GM21515 (cell line): ENCODE measurements around the gene DNALI1.

Experiments used
- ATAC-seq: cut with Tn5 transposase; IDR thresholded peaks from one replicate; pipeline ENCODE4 v1.9.1; 2021; ENCODE audit not compliant: unreplicated experiment

Gene DNALI1

DNA sequence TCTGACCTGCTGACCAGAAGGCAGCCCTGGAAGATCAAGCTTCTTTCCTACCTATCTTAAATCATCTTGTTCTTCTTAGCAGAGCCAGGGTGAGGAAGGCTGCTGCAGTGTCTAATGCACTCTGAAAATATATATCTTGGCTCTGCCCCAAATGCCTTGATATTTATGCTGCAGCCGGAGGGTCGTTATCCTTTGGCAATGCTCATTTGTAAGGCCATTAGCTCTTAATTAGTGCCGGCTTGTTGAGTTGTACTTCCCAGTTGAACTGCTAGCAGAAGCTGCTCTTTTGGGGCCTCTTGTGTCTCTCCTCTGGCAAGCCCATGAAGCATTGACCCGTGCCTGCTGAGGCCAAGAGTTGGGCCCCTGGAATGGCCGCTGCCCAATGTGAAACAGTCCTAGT is 43.2 kb downstream of the DNALI1 start:
- ATAC-seq: no peak

DNA sequence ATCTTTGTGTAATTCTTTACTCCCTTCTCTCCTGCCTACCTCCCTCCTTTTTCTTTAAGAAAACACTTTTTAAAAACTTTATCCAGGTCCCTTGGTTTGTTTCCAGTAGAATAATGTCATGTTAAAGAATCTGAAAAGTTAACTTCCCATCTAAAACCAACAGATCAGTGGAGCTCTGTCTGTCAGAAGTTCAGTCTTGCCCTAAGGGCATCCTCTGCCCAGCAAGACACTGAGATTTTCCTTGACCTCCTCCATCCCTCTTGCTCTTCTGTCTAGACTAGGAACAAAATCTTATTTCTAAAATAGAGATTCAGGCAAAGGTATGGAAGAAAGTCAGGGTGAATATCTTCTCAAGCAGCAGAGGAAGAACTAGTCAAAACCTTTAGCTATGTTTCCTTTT is 44.7 kb downstream of the DNALI1 start:
- ATAC-seq: no peak

DNA sequence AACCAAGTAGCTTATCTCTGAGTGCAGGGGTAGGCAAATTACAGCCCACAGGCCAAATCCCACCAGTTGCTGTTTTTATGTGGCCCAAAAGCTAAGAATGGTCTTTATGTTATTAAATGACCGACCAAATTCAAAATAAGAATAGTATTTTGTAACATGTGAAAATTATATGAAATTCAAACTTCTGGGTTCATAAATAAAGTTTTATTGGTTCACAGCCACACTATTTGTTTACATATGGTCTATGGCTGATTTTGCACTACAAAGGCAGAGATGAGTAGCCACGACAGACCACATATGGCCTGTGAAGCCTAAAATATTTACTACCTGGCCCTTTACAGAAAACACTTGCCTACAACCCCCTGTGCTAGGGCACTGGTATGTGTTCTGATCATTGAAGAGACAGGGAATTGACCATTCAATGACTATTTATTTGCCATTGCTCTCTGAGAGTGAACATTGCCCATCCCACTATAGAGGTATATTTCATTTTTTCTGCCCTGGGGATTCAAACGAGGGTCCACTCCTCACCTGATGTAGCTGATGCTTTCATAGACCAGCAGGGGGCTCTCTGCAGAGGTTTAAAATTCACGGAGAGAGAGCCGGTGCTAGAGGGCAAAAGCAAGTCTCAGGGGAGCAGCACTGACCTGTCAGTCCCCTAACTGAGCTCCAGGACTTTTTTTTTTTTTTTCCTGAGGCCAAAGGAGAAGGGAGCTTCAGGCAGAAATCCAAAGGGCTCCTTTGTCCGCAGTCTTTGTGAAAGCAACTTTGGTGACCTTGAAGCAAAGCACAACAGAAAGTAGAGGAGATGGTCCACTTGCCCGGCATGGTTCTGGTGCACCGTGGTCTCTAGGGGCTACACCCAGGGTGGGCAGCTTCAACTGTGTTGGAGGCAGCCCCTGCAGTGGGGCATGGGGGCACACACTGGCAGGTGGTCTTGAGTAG is 46.3 kb downstream of the DNALI1 start:
- ATAC-seq: no peak

DNA sequence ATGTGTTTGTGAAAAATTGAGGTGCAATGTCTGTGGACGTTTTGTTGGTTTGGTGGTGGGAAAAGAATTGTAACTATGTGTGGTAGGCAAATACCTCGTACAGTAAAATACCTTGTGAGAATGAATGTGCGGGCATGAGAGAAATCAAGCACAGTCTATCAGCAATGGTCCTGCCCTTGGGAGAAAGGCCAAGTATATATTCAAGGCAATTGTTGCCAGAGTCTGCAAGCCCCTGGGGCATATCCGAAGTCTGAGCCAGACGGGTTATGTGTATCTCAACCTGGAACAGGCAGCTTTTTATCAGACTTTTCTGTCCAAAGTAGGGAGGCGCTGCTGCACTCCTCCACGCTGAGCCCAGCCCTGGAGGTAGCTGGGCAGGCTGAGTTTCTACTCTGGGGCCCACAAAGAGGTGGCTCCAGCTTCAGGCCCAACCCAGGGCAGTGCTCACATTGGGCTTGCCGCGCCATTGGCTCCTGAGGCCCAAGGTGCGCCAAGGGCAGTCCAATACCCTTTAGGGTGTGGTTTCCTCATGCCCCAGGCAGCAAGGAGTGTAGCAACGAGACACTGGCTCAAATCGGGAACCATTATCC is 48.4 kb downstream of the DNALI1 start:
- ATAC-seq: no peak

DNA sequence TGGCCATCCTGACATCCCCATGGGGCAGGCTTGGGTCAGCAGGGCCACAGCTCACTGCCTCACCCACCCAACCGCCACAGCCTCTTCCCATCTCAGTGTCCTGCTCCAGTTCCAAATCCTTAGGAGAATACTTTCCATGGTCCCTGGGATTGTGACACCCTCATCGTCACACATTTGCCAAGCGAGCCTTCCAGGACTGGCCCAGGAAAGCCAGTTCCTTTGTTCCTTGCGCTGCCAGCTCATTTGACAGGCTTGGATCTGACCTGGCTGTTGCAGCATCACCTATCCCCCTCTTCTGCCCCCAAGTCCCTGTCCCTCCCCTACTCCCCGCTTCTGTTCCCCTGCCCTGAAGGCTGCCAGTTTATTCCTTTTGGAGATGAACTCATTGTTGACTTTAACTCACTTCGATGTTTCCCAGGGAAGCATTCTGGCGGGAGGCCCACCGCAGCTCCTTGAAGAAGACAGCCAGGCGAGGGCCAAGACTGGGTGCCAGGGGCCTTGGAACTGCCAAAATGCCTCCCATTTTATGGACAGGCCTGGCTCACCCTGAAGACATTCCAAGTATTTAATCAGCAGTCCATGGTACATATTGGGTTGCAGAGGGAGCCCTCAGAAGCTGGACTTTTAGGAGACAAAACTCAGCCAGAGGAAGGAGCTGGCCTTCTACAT is 49.2 kb downstream of the DNALI1 start:
- ATAC-seq: no peak

DNA sequence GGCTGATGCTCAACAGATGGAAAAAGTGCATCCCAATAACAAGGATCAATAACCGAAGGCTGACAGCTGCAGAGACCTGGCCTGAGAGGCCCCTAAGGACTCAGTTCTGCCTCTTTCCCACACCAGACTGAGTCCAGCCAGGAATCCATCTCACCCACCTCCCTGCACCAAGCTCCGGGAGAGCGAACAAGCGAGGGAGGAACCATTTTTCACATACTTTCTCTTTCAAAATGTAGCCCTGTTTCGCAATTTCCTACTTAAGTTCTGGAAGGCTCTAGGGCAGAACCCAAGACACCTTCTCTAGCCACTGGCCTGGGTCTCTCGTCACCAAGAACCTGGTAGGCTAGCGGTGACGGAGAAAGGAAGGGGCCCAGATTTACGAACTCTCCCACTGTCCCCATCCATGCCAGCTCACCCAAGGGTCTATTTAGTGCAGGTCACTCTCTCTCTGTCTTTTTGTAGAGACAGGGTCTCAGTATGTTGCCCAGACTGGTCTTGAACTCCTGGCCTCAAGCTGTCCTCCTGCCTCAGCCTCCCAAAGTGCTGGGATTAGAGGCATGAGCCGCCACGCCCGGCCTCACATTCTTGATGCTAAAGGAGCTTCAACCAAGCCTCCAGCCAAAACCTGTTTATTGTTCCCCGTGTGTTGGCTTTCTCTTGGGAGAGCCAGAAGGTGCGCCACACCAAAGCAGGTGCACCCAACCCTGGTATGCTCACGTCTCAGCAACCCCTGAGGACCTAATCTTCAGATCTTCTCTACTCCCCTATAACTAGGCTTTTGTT is 49.9 kb downstream of the DNALI1 start:
- no peak for ATAC-seq

DNA sequence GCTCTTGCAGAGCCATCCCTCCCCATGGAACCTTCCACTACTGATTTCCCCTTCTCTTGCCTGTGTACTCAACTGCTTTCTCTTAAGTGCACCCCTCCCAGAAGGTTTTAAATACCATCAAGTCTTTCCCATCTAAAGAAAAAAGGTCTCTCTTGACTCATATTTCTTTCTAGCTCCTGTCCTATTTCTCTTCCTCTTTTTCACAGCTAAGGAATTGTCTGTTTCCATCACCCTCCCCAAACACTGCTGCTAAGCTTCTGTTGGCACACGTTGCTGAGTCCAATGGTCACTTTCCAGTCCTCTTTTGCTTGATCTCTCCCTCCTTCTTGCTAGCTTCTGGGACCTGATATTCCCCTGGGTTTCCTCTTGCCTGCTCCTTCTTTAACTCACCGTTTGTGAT is 52.3 kb downstream of the DNALI1 start:
- ATAC-seq: no peak

DNA sequence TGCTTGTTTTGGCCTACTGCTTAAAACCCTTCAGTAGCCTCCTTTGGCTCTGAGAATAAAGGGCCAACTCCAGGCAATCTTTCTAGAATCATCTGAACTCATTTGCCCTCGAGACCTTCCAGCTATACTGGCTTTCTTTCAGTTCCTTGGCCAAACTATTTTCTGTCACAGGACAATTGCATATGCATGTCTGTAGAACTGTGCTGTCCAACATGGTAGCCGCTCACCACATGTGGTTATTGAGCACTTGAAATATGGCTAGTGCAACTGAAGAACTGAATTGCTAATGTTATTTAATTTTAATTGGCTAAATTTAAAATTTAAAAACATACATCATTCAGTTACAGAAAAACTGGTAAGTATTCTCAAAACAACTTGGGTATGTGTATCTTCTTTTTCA is 53.3 kb downstream of the DNALI1 start:
- no peak for ATAC-seq

DNA sequence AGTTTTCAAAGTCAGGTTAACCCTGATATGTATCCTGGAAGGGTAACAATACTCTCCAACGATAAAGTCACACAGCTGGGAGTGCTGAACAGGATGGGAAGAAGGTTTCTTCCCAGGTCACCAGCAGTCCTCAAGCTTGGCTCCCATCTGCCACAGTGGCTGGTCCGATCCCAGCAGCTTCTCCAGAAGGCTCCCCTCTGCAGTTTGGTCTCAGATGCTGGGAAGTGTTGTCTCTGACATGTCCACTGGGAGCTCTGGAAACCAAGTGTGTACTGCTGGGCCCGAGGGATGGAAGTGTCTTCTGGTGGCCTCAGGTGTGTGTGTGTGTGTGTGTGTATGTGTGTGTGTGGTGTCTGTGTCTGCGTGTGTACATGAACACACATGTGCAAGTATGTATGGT is 55.4 kb downstream of the DNALI1 start:
- ATAC-seq: no peak

DNA sequence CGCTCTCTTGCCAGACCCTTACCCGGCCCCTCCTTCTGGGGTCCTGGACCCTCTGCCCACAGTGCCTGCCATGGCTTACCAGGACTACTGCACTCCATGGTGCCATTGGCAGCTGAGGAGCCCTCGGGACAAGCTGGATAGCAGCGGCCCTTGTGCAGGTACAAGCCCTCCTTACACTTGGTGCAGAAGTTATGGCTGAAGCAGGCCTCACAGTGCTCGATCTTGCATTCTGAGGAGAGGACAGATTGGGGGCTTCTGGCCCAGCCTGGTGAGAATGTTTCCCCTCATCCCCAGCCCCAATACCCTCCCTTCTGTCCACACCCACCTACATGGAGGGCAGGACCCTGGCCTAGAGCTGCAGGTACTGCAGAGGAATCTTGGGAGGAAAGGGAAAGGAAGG is 57.4 kb downstream of the DNALI1 start:
- no peak for ATAC-seq

DNA sequence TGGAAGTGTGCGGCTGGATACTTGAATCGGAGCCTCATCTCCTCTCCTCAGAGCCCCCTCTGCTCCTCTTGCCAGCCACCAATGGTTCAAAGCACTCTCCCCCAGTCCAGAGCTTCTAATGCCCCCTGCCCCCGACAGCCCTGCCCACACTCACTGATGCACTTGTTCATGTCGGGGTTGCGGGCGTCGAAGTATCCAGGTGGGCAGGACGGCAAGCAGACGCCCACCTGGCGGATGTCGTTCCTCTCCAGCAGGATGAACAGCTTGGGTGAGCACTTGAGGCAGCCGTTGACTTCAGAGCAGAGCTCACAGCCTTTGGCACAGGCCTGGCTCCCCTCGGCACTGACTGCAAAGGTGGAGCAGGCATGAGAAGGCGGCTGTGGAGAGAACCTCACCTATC is 59.6 kb downstream of the DNALI1 start:
- ATAC-seq: no peak
